ENCODE measurements around the gene CLDN9. TPM values are rescaled to one million over a fixed set of nuclear protein-coding genes. Genes with fewer than 3 reads are reported as not detected.

CLDN9 gene
- total and polyA plus RNA-seq, 9 of the 15 experiments (the other 6 are each of a cell fraction or from before 2014, with no cell fraction given), result 0.12 to 0.44 (median 0.22) TPM; not detected in 4

- H4K20me1 ChIP-seq (replicated peaks; ENCODE audit: control insufficient read depth, insufficient read depth, low read length), result peaks cover 28% of the 10 kb centered on the region
- ATAC-seq (peak; percentile 2), DNase-seq (ENCODE audit: extremely low read depth in 1 of 4, low spot score in 3 of 4) (peak in 1 of 4 experiments; percentile 24), FAIRE-seq (peak; percentile 48)
- H3K36me3 ChIP-seq (ENCODE audit: control insufficient read depth, insufficient read depth, low read length), result peaks cover 39% of the 10 kb centered on the region; the same call in 2 of the 3 replicates
- H3K27ac ChIP-seq (ENCODE audit: extremely low read depth, low read depth, low read length), result peak overlapping the region; percentile 90
- ChIA-PET CTCF (ENCODE audit: low intra/inter-chr PET ratio) (no interaction called here), POLR2A (interaction anchor here (0.5 to 2.7 kb wide), 15 partner anchors 8 to 214 kb away, joined by 3 to 15 read pairs (median 4); partner anchors contain the start of gene FLYWCH1)
- H2AFZ ChIP-seq (ENCODE audit: low read depth, low read length), result no peak overlapping the region
- peaks cover 29 to 87% of the 10 kb centered on the region in 2 experiments for H3K4me1 ChIP-seq (replicated peaks in 1 of 2; ENCODE audit: control insufficient read depth in 2 of 2, insufficient read depth in 2 of 2, low read length in 2 of 2)
- peak overlapping the region; percentile 82 for H3K4me3 ChIP-seq
- no TSS peak for BruUV-seq (replicated peaks)
- intact Hi-C loops (cut with micrococcal nuclease) (loop anchor here (10.0 kb wide), 1 partner anchor 58 kb away; the partner anchor contains the start of genes KREMEN2 and PAQR4), in situ Hi-C loops (cut with MboI) (no loop called here)
- H3K9me1 ChIP-seq (ENCODE audit: control insufficient read depth, insufficient read depth, low read length), result peaks cover 2% of the 10 kb centered on the region
- peaks cover 42% of the 10 kb centered on the region for H3K79me2 ChIP-seq (ENCODE audit: control insufficient read depth, insufficient read depth, low read length)
- peak overlapping the region; percentile 88 to 95 for H3K9ac ChIP-seq (ENCODE audit: insufficient read depth in 1 of 2, low read depth in 2 of 2, low read length in 2 of 2)
- peak overlapping the region; percentile 83 for H3K4me2 ChIP-seq (ENCODE audit: insufficient read depth, low read length)
- no peaks in the 10 kb centered on the region for H3K27me3 ChIP-seq (ENCODE audit: control insufficient read depth in 2 of 2, insufficient read depth in 2 of 2, low read length in 2 of 2)
- WGBS (ENCODE audit: insufficient coverage, low coverage, missing lambda C conversion rate), result 24% methylated on average over 5 of the region's 8 CpGs
- H3K9me3 ChIP-seq (replicated peaks; ENCODE audit: control insufficient read depth, insufficient read depth, low read depth, low read length), result no peaks in the 10 kb centered on the region
- peak; percentile 29; the same call in 1 of the 2 replicates for TF ChIP-seq KAT7 (CRISPR knock-in tag; IDR thresholded peaks at IDR 0.05; ENCODE audit: borderline replicate concordance)
- peak; percentile 57 for TF ChIP-seq SUPT5H (IDR thresholded peaks at IDR 0.05)
- TF ChIP-seq MYNN (IDR thresholded peaks at IDR 0.05), result peak; percentile 67; the same call in 1 of the 2 replicates
- TF ChIP-seq MYNN (CRISPR knock-in tag; IDR thresholded peaks at IDR 0.05), result no peak
- TF ChIP-seq PKNOX1 (IDR thresholded peaks at IDR 0.05), result 0 out of 2 replicates have a peak, but pooled peaks have one; percentile 16
- TF ChIP-seq ZNF740 (CRISPR knock-in tag; IDR thresholded peaks at IDR 0.05), result peak; percentile 60; the same call in 1 of the 2 replicates
- no peak for TF ChIP-seq ZNF740 (tag; IDR thresholded peaks at IDR 0.05)
- no peak for TF ChIP-seq HIVEP1 (CRISPR knock-in tag; IDR thresholded peaks at IDR 0.05)
- peak; percentile 35; the same call in 1 of the 2 replicates for TF ChIP-seq ZBTB7A (IDR thresholded peaks at IDR 0.05; ENCODE audit: borderline replicate concordance, control insufficient read depth, low read depth, low read length)
- no peak for TF ChIP-seq ZNF57 (CRISPR knock-in tag; IDR thresholded peaks at IDR 0.05)
- no peak for TF ChIP-seq HDAC3 (IDR thresholded peaks at IDR 0.05; ENCODE audit: borderline replicate concordance, partially characterized antibody)
- 0 out of 2 replicates have a peak, but pooled peaks have one; percentile 11 for TF ChIP-seq ETV5 (CRISPR knock-in tag; IDR thresholded peaks at IDR 0.05; ENCODE audit: low read depth)
- peak; percentile 21 for TF ChIP-seq SAP30 (IDR thresholded peaks at IDR 0.05; ENCODE audit: borderline replicate concordance, insufficient read depth, low read depth, low read length, poor library complexity, severe bottlenecking)
- TF ChIP-seq POLR2AphosphoS5 (IDR thresholded peaks at IDR 0.05; ENCODE audit: control insufficient read depth, insufficient read depth, low read depth, low read length), result peak; percentile 69
- TF ChIP-seq POLR2B (IDR thresholded peaks at IDR 0.05; ENCODE audit: low read depth, partially characterized antibody), result peak; percentile 29
- TF ChIP-seq NR1H2 (CRISPR knock-in tag; IDR thresholded peaks at IDR 0.05), result peak; percentile 49; the same call in 1 of the 2 replicates
- TF ChIP-seq TEAD1 (CRISPR knock-in tag; IDR thresholded peaks at IDR 0.05), result no peak
- peak; percentile 16 for TF ChIP-seq ZBED1 (IDR thresholded peaks at IDR 0.05)
- TF ChIP-seq POLR2A (conservative IDR thresholded peaks at IDR 0.05), result peak; percentile 57
Measured at GRCh38 chr16:3022684-3023414, 10.1 kb downstream of the CLDN9 start.
